Progenitor cell of endocrine pancreas (in vitro differentiated cells): ENCODE data around the gene LXN. TPM values are rescaled to one million over a fixed set of nuclear protein-coding genes. Genes with fewer than 3 reads are reported as not detected.

Experiments used
- DNase-seq: peaks from one replicate; pipeline ENCODE4 v3.0.0; 2021; ENCODE audit warnings: low spot score; ENCODE audit not compliant: unreplicated experiment
- H3K27ac Mint-ChIP-seq: 2 replicates; pipeline ENCODE4 v1.8.0; 2021; ENCODE audit warnings: mild to moderate bottlenecking, moderate library complexity, mixed read lengths
- H3K27me3 Mint-ChIP-seq: 2 replicates; pipeline ENCODE4 v1.8.0; 2021; ENCODE audit warnings: mixed read lengths
- H3K36me3 Mint-ChIP-seq: 2 replicates; pipeline ENCODE4 v1.8.0; 2022; ENCODE audit warnings: mixed read lengths; ENCODE audit not compliant: insufficient read depth
- H3K4me1 Mint-ChIP-seq: 2 replicates; pipeline ENCODE4 v1.8.0; 2021; ENCODE audit warnings: low read depth, mixed read lengths
- H3K4me3 Mint-ChIP-seq: 2 replicates; pipeline ENCODE4 v1.8.0; 2021; ENCODE audit warnings: low read depth, mild to moderate bottlenecking, moderate library complexity, mixed read lengths
- H3K9me3 Mint-ChIP-seq: 2 replicates; pipeline ENCODE4 v1.8.0; 2021; ENCODE audit warnings: low read depth, mixed read lengths
- total RNA-seq: library from RNA; stranded (reverse); gene quantifications from 2 replicates; pipeline ENCODE4 v1.2.1, GENCODE V29; 2021
- TF ChIP-seq, protein P1 (sequence below): fragments of 200-600 bp; sonication (generic); IDR thresholded peaks from one replicate; pipeline ENCODE4 v1.5.0; 2021; ENCODE audit warnings: antibody characterized with exemption, mild to moderate bottlenecking; ENCODE audit not compliant: unreplicated experiment

Gene LXN
- total RNA-seq, 1 donor from 2014 or later: 13.3 TPM

GRCh38 chr3:158685159-158685558 is 12.7 kb upstream of the LXN start:
- no peaks in the 10 kb centered on the region for H3K9me3 Mint-ChIP-seq
- no peak for DNase-seq
- no peak overlapping the region for H3K4me3 Mint-ChIP-seq
- H3K36me3 Mint-ChIP-seq: no peaks in the 10 kb centered on the region
- no peak overlapping the region for H3K27ac Mint-ChIP-seq
- TF ChIP-seq, protein P1, sequence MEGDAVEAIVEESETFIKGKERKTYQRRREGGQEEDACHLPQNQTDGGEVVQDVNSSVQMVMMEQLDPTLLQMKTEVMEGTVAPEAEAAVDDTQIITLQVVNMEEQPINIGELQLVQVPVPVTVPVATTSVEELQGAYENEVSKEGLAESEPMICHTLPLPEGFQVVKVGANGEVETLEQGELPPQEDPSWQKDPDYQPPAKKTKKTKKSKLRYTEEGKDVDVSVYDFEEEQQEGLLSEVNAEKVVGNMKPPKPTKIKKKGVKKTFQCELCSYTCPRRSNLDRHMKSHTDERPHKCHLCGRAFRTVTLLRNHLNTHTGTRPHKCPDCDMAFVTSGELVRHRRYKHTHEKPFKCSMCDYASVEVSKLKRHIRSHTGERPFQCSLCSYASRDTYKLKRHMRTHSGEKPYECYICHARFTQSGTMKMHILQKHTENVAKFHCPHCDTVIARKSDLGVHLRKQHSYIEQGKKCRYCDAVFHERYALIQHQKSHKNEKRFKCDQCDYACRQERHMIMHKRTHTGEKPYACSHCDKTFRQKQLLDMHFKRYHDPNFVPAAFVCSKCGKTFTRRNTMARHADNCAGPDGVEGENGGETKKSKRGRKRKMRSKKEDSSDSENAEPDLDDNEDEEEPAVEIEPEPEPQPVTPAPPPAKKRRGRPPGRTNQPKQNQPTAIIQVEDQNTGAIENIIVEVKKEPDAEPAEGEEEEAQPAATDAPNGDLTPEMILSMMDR: no peak
- no peaks in the 10 kb centered on the region for H3K4me1 Mint-ChIP-seq
- no peaks in the 10 kb centered on the region for H3K27me3 Mint-ChIP-seq

DNA sequence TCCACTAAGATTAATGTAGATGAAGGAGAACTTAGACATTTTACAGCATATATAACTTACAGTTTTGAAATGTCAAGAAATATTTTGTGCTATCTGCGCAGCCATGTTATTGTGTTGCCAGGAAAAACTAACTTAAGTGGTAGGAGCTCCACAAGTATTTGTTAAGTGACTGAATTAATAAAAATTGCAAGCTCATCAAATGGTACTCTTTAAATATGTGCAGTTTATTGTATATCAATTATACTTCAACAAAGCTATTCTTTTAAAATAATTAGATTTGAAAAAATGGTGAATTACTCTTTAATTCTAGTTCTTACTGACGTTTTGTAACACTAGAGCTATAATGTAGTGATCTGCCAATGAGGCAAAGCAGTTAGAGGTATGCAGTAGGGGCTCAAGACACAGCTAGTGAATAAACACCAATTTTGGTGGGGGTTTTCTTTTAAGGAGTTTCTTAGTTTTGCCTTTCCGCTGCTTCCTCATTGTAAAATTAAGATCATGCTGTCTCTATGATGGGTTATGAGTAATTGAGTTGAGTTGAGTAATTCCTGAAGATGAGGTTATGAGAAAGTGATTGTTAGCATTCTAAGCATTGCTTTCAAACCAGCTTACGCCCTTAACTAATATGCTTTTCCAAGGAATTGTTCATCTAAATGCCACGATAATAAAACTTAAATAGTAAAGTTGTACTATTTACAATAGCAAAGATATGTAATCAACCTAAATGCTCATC is 10.9 kb upstream of the LXN start:
- Mint-ChIP-seq H3K27ac (no peak overlapping the region), H3K9me3 (no peaks in the 10 kb centered on the region), H3K27me3 (no peaks in the 10 kb centered on the region), H3K4me3 (no peak overlapping the region), H3K36me3 (no peaks in the 10 kb centered on the region), H3K4me1 (no peaks in the 10 kb centered on the region)
- TF ChIP-seq, protein P1: no peak
- no peak for DNase-seq

- Mint-ChIP-seq H3K36me3 (peaks cover 5% of the 10 kb centered on the region), H3K9me3 (no peaks in the 10 kb centered on the region), H3K27ac (no peak overlapping the region), H3K27me3 (no peaks in the 10 kb centered on the region), H3K4me3 (no peak overlapping the region), H3K4me1 (no peaks in the 10 kb centered on the region)
- no peak for DNase-seq
- TF ChIP-seq, protein P1: no peak
These were observed 8.4 kb upstream of the LXN start for GRCh38 chr3:158680861-158681260.

DNA sequence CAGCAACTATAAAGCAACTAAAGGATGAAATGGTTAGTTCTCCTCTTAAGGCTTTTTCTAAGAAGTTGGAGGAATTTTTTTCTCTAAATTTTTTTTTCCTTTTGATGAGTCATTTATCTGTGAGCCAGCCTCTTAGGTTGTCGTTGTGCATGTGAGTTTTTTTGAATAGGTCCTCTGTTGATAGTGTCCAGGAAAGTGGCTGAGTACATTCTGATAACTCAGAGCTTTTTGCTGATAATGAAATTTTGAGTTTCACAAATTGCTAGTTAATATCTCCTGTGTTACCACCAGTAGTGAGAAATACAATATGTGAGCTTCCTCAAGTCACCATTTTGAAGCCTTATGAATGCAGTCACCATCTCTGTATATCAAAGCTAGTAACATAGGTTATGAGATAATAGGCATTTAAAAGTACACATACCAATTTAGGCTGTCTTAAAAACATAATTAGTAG is 7.1 kb upstream of the LXN start:
- H3K4me1 Mint-ChIP-seq: no peaks in the 10 kb centered on the region

DNA sequence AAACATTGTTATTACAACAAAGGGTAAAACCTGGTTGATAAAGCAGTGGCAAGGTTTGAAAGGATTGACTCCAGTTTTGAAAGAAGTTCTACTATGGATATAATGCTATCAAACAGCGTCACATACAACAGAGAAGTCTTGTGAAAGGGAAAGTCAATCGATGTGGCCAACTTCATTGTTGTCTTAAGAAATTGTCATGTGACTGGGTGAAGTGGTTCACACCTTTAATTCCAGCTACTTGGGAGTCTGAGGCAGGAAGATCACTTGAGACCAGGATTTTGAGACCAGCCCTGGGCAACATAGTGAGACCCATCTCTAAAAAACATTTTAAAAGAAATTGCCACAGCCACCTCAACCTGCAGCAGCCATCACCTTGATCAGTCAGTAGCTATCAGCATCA is 6.2 kb upstream of the LXN start:
- no peaks in the 10 kb centered on the region for H3K4me1 Mint-ChIP-seq
- H3K36me3 Mint-ChIP-seq: peaks cover 5% of the 10 kb centered on the region
- H3K4me3 Mint-ChIP-seq: no peak overlapping the region
- no peaks in the 10 kb centered on the region for H3K9me3 Mint-ChIP-seq
- H3K27me3 Mint-ChIP-seq: no peaks in the 10 kb centered on the region
- no peak for DNase-seq
- TF ChIP-seq, protein P1: no peak
- H3K27ac Mint-ChIP-seq: no peak overlapping the region

More for the DNA sequence above, 7.1 kb upstream of the LXN start:
- H3K4me3 Mint-ChIP-seq: no peak overlapping the region
- no peak overlapping the region for H3K27ac Mint-ChIP-seq
- H3K9me3 Mint-ChIP-seq: no peaks in the 10 kb centered on the region
- peaks cover 5% of the 10 kb centered on the region for H3K36me3 Mint-ChIP-seq
- DNase-seq: no peak
- TF ChIP-seq, protein P1: no peak
- H3K27me3 Mint-ChIP-seq: no peaks in the 10 kb centered on the region
